Calu3 (cell line): ENCODE measurements around the gene PLEKHM2. TPM values are rescaled to one million over a fixed set of nuclear protein-coding genes. Genes with fewer than 3 reads are reported as not detected.

Experiments
- Bru-seq: library from RNA; stranded (reverse); fragments of 400-500 nt; gene quantifications from one replicate; lab custom pipeline; 2021; lab: Mats Ljungman, UMichigan
- BruChase-seq, 2 experiments: library from RNA; stranded (reverse); fragments of 400-500 nt; gene quantifications; one replicate each; lab custom pipeline; 2021; lab: Mats Ljungman, UMichigan
- BruUV-seq: library from RNA; stranded (reverse); fragments of 400-500 nt; replicated peaks from 2 replicates; lab custom pipeline; 2021; lab: Mats Ljungman, UMichigan
- CTCF ChIA-PET: fragments of 300-600 bp; sonication (Branson Sonifier 250); formaldehyde crosslinking; loops from one replicate; lab custom pipeline; 2022; ENCODE audit warnings: antibody characterized with exemption; lab: Charles Lee
- DNase-seq: peaks from one replicate; pipeline ENCODE4 v3.0.0; 2022
- H3K27ac Mint-ChIP-seq: one replicate; pipeline ENCODE4 v1.8.0; 2022; ENCODE audit warnings: mixed read lengths; ENCODE audit not compliant: unreplicated experiment
- H3K27me3 Mint-ChIP-seq: one replicate; pipeline ENCODE4 v1.8.0; 2022; ENCODE audit warnings: mixed read lengths; ENCODE audit not compliant: unreplicated experiment
- H3K36me3 Mint-ChIP-seq: one replicate; pipeline ENCODE4 v1.8.0; 2022; ENCODE audit warnings: mild to moderate bottlenecking, moderate library complexity, mixed read lengths; ENCODE audit not compliant: insufficient read depth, unreplicated experiment
- H3K4me1 Mint-ChIP-seq: one replicate; pipeline ENCODE4 v1.8.0; 2022; ENCODE audit warnings: mild to moderate bottlenecking, low read depth, mixed read lengths; ENCODE audit not compliant: unreplicated experiment
- H3K4me3 Mint-ChIP-seq: one replicate; pipeline ENCODE4 v1.8.0; 2022; ENCODE audit warnings: mild to moderate bottlenecking, low read depth, moderate library complexity, mixed read lengths; ENCODE audit not compliant: unreplicated experiment
- H3K9me3 Mint-ChIP-seq: one replicate; pipeline ENCODE4 v1.8.0; 2022; ENCODE audit warnings: low read depth, mixed read lengths; ENCODE audit not compliant: unreplicated experiment
- intact Hi-C: fragments of 100-400 bp; cut with micrococcal nuclease; formaldehyde crosslinking; loops from one replicate; pipeline ENCODE4 v1.10.0; 2022; ENCODE audit not compliant: unreplicated experiment
- long read RNA-seq: library from polyadenylated mRNA; stranded (forward); transcript quantifications from one replicate; pipeline ENCODE4 v2.0.0, GENCODE V29; 2022
- total RNA-seq: library from RNA; stranded (reverse); gene quantifications from 2 replicates; pipeline ENCODE4 v1.2.3, GENCODE V29; 2022
- TF ChIP-seq, protein P1 (sequence below): fragments of 200-600 bp; IDR thresholded peaks from one replicate; pipeline ENCODE4 v1.8.0; 2022; ENCODE audit warnings: antibody characterized with exemption; ENCODE audit not compliant: unreplicated experiment

The PLEKHM2 gene, protein sequence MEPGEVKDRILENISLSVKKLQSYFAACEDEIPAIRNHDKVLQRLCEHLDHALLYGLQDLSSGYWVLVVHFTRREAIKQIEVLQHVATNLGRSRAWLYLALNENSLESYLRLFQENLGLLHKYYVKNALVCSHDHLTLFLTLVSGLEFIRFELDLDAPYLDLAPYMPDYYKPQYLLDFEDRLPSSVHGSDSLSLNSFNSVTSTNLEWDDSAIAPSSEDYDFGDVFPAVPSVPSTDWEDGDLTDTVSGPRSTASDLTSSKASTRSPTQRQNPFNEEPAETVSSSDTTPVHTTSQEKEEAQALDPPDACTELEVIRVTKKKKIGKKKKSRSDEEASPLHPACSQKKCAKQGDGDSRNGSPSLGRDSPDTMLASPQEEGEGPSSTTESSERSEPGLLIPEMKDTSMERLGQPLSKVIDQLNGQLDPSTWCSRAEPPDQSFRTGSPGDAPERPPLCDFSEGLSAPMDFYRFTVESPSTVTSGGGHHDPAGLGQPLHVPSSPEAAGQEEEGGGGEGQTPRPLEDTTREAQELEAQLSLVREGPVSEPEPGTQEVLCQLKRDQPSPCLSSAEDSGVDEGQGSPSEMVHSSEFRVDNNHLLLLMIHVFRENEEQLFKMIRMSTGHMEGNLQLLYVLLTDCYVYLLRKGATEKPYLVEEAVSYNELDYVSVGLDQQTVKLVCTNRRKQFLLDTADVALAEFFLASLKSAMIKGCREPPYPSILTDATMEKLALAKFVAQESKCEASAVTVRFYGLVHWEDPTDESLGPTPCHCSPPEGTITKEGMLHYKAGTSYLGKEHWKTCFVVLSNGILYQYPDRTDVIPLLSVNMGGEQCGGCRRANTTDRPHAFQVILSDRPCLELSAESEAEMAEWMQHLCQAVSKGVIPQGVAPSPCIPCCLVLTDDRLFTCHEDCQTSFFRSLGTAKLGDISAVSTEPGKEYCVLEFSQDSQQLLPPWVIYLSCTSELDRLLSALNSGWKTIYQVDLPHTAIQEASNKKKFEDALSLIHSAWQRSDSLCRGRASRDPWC
- total RNA-seq (30.4 and 33.4 TPM in 2 replicates), Bru-seq, nascent RNA (percentile 56 among the genes with signal in this experiment), BruChase-seq, experiment 1, labeled RNA remaining after a 6-hour chase (percentile 58 among the genes with signal in this experiment), BruChase-seq, experiment 2, labeled RNA remaining after a 2-hour chase (percentile 53 among the genes with signal in this experiment)
- long read RNA-seq, full-length matches to known transcripts = 5 of 23 reads
- long read RNA-seq, partial matches to known transcripts = 9 of 23 reads
- long read RNA-seq, other reads (novel, unspliced or antisense) = 9 of 23 reads

DNA sequence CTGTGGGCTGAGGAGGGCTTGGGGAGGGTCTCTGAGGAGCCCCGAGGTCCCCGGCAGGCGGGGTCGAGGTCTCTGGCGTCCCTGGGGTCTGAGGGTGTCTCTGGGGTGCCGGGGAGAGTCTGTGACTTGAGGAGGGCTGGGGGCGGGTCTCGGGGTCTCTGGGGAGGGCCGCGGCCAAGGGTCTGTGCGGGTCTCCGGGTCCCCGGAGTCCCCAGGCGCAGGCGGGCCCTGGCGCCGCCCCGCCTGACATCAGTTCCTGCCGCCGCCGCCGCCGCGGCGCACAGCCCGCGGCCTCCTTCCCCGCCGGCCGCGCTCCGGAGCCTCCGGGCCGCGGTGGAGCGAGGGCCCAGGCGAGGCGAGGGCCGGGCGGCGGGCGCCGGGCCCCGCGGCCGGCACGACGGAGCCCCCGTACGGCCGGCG is at the start of gene PLEKHM2:
Gene PLEKHM2 (plus strand): TSS at position 279 of the 420 bp plus-strand sequence. CDS start 239 bp downstream, outside the sequence.
- peak within 1 kb of the TSS; percentile 60 for H3K27ac Mint-ChIP-seq
- TF ChIP-seq, protein P1, sequence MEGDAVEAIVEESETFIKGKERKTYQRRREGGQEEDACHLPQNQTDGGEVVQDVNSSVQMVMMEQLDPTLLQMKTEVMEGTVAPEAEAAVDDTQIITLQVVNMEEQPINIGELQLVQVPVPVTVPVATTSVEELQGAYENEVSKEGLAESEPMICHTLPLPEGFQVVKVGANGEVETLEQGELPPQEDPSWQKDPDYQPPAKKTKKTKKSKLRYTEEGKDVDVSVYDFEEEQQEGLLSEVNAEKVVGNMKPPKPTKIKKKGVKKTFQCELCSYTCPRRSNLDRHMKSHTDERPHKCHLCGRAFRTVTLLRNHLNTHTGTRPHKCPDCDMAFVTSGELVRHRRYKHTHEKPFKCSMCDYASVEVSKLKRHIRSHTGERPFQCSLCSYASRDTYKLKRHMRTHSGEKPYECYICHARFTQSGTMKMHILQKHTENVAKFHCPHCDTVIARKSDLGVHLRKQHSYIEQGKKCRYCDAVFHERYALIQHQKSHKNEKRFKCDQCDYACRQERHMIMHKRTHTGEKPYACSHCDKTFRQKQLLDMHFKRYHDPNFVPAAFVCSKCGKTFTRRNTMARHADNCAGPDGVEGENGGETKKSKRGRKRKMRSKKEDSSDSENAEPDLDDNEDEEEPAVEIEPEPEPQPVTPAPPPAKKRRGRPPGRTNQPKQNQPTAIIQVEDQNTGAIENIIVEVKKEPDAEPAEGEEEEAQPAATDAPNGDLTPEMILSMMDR = no peak
- H3K4me3 Mint-ChIP-seq = peak within 1 kb of the TSS; percentile 79
- H3K27me3 Mint-ChIP-seq = no peaks in the 10 kb centered on the region
- no peaks in the 10 kb centered on the region for H3K9me3 Mint-ChIP-seq
- peaks cover 27% of the 10 kb centered on the region for H3K36me3 Mint-ChIP-seq
- peak; percentile 30 for DNase-seq
- intact Hi-C loops = no loop called here
- no TSS peak for BruUV-seq
- H3K4me1 Mint-ChIP-seq = no peaks in the 10 kb centered on the region
- CTCF ChIA-PET = no interaction called here

DNA sequence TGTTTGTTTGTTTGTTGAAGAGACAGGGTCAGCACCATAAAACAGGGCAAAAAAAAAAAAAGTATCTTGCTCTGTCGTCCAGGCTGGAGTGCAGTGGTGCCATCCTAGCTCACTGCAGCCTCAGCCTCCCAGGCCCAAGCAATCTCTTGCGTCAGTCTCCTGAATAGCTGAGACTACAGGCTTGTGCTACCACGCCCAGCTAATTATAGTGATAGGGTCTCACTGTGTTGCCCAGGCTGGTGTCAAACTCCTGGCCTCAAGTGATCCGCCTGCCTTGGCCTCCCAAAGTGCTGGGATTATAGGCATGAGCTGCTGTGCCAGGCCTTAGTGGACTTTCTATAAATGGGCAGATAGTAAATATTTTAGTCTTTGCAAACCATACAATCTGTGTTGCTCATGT is 47.7 kb upstream of the PLEKHM2 start:
- TF ChIP-seq, protein P1 = no peak
- no peak overlapping the region for H3K4me3 Mint-ChIP-seq
- no peaks in the 10 kb centered on the region for H3K4me1 Mint-ChIP-seq
- DNase-seq = no peak
- no TSS peak for BruUV-seq
- no peak overlapping the region for H3K27ac Mint-ChIP-seq
- H3K36me3 Mint-ChIP-seq = peaks cover 15% of the 10 kb centered on the region
- H3K9me3 Mint-ChIP-seq = no peaks in the 10 kb centered on the region
- intact Hi-C loops = no loop called here
- H3K27me3 Mint-ChIP-seq = no peaks in the 10 kb centered on the region
- CTCF ChIA-PET = no interaction called here

DNA sequence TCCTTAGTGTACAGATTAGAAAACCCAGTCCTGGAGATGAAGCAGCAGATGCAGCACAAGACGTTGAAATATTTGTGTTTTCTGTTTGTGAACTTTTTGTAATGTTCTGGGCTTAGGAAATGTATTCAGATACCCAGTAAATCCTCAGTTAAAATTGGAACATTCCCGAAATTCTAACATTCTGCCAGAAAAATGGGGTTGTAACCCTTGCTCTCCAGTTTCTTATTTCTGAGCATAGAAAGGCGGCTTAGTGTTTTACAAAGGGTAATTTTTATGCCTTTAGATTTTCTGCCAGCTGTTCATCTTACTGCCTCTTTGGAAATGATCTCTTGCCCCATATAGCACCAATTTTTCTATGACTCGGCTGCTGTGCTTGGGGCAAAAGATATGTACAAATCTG is 46.3 kb upstream of the PLEKHM2 start:
- CTCF ChIA-PET = no interaction called here
- Mint-ChIP-seq H3K27me3 (no peaks in the 10 kb centered on the region), H3K36me3 (peaks cover 16% of the 10 kb centered on the region), H3K4me3 (no peak overlapping the region), H3K27ac (no peak overlapping the region), H3K4me1 (no peaks in the 10 kb centered on the region), H3K9me3 (no peaks in the 10 kb centered on the region)
- no TSS peak for BruUV-seq
- intact Hi-C loops = no loop called here
- no peak for DNase-seq
- TF ChIP-seq, protein P1 = no peak

DNA sequence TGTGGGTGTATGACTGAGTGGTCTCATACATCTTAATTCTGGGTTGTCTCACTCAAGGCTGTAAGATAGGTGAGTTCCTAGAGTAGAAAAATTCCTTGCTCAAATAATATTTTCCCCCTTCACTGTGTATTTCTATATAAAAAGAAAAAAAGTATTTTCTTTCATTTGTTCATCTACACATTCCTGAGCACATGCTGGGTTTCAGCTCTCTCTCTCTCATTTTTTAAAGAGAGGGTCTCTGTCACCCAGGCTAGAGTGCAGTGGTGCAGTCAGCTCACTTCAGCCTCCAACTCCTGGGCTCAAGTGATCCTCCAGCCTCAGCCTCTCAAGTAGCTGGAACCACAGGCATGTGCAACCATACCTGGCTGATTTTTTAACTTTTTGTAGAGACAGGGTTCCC is 44.9 kb upstream of the PLEKHM2 start:
- CTCF ChIA-PET = interaction anchor here (0.6 kb wide), 1 partner anchor 27 kb away, joined by 3 read pairs; no protein-coding TSS in a partner anchor
- BruUV-seq = no TSS peak
- no peaks in the 10 kb centered on the region for H3K27me3 Mint-ChIP-seq
- TF ChIP-seq, protein P1 = no peak
- H3K4me1 Mint-ChIP-seq = no peaks in the 10 kb centered on the region
- H3K27ac Mint-ChIP-seq = no peak overlapping the region
- no peaks in the 10 kb centered on the region for H3K9me3 Mint-ChIP-seq
- no peak for DNase-seq
- H3K4me3 Mint-ChIP-seq = no peak overlapping the region
- intact Hi-C loops = no loop called here
- H3K36me3 Mint-ChIP-seq = peaks cover 16% of the 10 kb centered on the region
